ENCODE measurements around the gene FLT3LG. TPM values are rescaled to one million over a fixed set of nuclear protein-coding genes. Genes with fewer than 3 reads are reported as not detected.

Gene FLT3LG
- total and polyA plus RNA-seq, 4 donors = 1.2 to 5.2 (median 4.5) TPM

DNA sequence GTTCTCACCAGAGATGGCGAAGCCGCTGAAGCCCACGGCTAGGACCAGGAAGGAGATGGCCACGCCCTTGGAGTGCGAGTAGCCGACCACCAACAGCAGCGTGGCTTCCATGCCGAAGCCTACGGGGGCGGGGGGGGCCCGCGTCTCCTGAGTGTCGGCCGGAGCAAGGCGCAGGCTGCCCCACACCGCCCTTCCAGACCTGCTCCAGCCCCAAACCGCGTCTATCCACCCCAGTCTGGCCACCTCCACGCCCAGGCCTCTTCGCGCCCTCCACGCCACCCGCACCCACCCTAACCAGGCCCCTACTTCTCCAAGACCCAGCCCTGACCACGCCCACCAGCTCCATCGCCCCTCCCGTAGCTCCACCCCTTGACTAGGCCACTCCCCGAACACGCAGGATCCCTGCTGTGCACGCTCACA, 42.7 kb upstream of the FLT3LG start:
- Histone ChIP-seq H3K4me3 (ENCODE audit: low read depth, low read length) (no peak overlapping the region), H3K9me3 (ENCODE audit: control insufficient read depth, insufficient read depth, low read length) (no peaks in the 10 kb centered on the region), H3K27ac (ENCODE audit: low read depth, low read length) (no peak overlapping the region), H3K27me3 (ENCODE audit: control insufficient read depth, insufficient read depth, low read length) (peaks cover 100% of the 10 kb centered on the region), H3K36me3 (ENCODE audit: control insufficient read depth, insufficient read depth, low read length) (no peaks in the 10 kb centered on the region), H3K4me1 (ENCODE audit: control insufficient read depth, insufficient read depth, low read length) (peaks cover 26% of the 10 kb centered on the region)
- DNase-seq (ENCODE audit: low read depth in 4 of 6, low spot score in 6 of 6) = no peak
- 61% methylated on average over 24 of the region's 29 CpGs for WGBS (ENCODE audit: insufficient coverage)

DNA sequence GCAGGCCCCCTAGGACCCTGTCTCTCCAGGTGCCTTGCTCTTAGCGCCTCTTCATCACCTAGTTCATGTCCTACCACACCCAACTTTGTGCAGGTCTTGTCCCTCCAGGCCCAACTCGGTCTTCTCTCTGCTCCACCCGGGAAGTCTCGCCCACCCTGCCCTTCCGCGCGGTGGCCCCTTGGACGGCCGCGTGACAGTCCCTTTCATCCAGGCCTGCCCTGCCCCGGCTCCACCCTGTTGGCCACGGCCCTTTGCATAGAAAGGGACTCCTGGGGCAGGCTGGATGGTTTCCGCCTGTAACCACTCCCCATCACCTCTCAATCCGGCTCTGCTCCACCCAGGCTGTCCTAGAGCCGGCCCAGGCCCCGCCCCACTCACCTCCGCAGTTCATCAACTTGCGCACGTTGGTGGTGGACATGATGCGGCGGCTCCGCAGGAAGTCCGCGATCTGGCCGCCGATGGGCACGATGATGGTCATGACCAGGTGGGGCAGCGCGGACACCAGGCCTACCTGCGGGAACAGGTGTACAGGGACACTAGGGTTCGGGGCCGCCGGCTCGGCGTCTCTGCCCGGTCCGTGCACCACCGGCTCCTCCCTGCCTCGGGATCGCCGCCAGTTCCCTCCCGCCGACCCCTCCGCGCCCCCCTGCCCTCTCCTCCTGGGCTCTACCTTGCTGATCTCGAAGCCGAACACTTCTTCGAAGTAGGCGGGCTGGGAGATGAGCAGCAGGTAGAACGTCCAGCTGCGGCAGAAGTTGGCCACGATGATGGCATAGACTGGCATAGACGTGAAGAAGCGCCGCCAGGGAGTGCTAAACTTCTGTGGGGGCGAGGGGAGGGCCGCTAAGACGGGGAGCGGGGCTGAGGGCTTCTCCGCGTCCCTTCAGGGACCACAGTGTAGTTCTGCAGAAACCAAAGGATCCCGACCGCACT, 41.6 kb upstream of the FLT3LG start:
- no peak overlapping the region for H3K27ac ChIP-seq (ENCODE audit: low read depth, low read length)
- H3K4me3 ChIP-seq (ENCODE audit: low read depth, low read length) = no peak overlapping the region
- no peak for DNase-seq (ENCODE audit: low read depth in 4 of 6, low spot score in 6 of 6)
- no peaks in the 10 kb centered on the region for H3K36me3 ChIP-seq (ENCODE audit: control insufficient read depth, insufficient read depth, low read length)
- WGBS (ENCODE audit: insufficient coverage) = 5% methylated on average over 59 of the region's 63 CpGs
- H3K4me1 ChIP-seq (ENCODE audit: control insufficient read depth, insufficient read depth, low read length) = peaks cover 28% of the 10 kb centered on the region
- no peaks in the 10 kb centered on the region for H3K9me3 ChIP-seq (ENCODE audit: control insufficient read depth, insufficient read depth, low read length)
- H3K27me3 ChIP-seq (ENCODE audit: control insufficient read depth, insufficient read depth, low read length) = peaks cover 100% of the 10 kb centered on the region

DNA sequence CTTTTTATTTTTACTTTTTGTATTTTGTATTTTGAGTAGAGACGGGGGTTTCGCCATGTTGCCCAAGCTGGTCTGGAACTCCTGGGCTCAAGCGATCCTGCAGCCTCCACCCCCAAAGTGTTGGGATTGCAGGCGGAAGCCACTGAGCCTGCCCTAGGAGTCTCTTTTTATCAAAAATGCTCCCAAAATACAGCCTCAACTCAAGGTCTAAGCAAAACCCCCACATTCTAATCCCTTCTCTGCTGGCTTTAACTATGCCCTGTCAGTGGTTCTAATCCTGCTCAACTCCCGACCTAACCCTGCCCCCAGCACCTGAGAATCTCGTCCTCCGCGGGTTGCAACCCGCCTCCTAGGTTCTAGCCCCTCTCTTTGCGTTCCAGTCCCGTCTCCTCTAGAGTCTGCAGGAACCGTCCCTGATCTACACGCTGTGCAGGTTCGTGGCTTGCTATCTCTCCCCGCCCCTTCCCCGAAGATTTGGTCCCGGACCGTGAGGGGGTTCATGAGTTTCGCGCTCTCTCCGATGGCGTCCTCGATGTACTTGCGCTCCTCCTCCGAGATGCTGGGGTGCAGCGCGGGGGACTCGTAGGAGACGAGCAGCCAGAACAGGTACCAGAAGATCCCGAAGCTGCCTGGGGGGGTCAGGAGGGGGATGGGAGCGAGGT, 40.6 kb upstream of the FLT3LG start:
- WGBS (ENCODE audit: insufficient coverage) = 8% methylated on average over 28 of the region's 31 CpGs
- Histone ChIP-seq H3K4me3 (ENCODE audit: low read depth, low read length) (no peak overlapping the region), H3K36me3 (ENCODE audit: control insufficient read depth, insufficient read depth, low read length) (no peaks in the 10 kb centered on the region), H3K9me3 (ENCODE audit: control insufficient read depth, insufficient read depth, low read length) (no peaks in the 10 kb centered on the region), H3K4me1 (ENCODE audit: control insufficient read depth, insufficient read depth, low read length) (peaks cover 19% of the 10 kb centered on the region), H3K27me3 (ENCODE audit: control insufficient read depth, insufficient read depth, low read length) (peaks cover 100% of the 10 kb centered on the region), H3K27ac (ENCODE audit: low read depth, low read length) (no peak overlapping the region)
- DNase-seq (ENCODE audit: low read depth in 4 of 6, low spot score in 6 of 6) = no peak

DNA sequence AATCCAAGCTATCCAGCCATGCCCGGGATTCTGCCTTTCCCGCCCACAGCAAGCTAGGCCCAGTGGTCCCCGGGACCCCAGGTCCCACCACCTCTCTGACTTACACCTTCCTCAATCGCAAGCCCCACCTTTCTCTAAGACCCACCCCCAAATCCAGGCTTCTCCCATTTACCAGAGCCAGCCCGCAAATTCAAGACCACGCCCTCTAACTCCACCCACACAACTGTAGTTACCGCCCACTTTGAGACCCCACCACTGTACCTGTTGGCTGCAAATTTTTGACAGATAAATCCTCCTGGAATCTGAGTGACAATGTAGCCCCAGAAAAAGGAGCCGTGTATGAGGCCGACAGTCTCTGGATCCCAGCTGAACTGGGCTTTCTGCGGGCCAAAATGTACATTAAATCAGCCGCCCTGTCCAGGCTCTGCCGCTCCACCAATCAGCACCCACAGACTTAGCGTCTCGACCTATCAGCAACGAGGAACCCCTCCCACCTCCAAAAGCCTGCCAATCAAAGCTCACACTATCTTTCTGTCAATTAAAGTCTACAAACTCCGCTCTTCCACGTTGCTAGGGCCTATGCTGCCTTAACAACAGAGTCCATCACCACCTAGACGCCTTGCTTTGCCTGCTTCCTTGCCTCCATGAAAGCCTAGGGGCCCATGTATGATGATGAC, 39.0 kb upstream of the FLT3LG start:
- Histone ChIP-seq H3K4me1 (ENCODE audit: control insufficient read depth, insufficient read depth, low read length) (peaks cover 15% of the 10 kb centered on the region), H3K36me3 (ENCODE audit: control insufficient read depth, insufficient read depth, low read length) (no peaks in the 10 kb centered on the region), H3K27ac (ENCODE audit: low read depth, low read length) (no peak overlapping the region), H3K4me3 (ENCODE audit: low read depth, low read length) (no peak overlapping the region), H3K27me3 (ENCODE audit: control insufficient read depth, insufficient read depth, low read length) (peaks cover 100% of the 10 kb centered on the region), H3K9me3 (ENCODE audit: control insufficient read depth, insufficient read depth, low read length) (no peaks in the 10 kb centered on the region)
- 86% methylated on average over 17 of the region's 18 CpGs for whole genome bisulfite sequencing (ENCODE audit: insufficient coverage)
- DNase-seq (ENCODE audit: low read depth in 4 of 6, low spot score in 6 of 6) = no peak

DNA sequence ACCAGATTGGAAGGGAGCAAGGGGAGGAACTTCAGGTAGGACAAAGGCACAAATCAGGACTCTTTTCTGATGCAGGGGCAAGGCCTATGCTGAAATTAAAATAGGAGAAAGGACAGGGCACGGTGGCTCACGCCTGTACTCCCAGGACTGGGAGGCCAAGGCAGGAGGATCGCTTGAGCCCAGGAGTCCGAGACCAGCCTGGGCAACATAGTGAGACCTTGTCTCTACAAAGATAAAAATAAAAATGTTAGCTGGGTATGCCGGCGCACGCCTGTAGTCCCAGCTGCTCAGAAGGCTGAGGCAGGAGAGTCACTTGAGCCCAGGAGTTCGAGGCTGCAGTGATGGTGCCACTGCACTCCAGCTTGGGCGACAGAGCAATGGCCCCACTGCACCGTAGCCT, 38.3 kb upstream of the FLT3LG start:
- no peaks in the 10 kb centered on the region for H3K9me3 ChIP-seq (ENCODE audit: control insufficient read depth, insufficient read depth, low read length)
- H3K4me1 ChIP-seq (ENCODE audit: control insufficient read depth, insufficient read depth, low read length) = peaks cover 15% of the 10 kb centered on the region
- no peaks in the 10 kb centered on the region for H3K36me3 ChIP-seq (ENCODE audit: control insufficient read depth, insufficient read depth, low read length)
- no peak for DNase-seq (ENCODE audit: low read depth in 4 of 6, low spot score in 6 of 6)
- H3K27me3 ChIP-seq (ENCODE audit: control insufficient read depth, insufficient read depth, low read length) = peaks cover 100% of the 10 kb centered on the region
- no peak overlapping the region for H3K4me3 ChIP-seq (ENCODE audit: low read depth, low read length)
- 93% methylated on average over 9 of the region's 10 CpGs for WGBS (ENCODE audit: insufficient coverage)
- no peak overlapping the region for H3K27ac ChIP-seq (ENCODE audit: low read depth, low read length)

DNA sequence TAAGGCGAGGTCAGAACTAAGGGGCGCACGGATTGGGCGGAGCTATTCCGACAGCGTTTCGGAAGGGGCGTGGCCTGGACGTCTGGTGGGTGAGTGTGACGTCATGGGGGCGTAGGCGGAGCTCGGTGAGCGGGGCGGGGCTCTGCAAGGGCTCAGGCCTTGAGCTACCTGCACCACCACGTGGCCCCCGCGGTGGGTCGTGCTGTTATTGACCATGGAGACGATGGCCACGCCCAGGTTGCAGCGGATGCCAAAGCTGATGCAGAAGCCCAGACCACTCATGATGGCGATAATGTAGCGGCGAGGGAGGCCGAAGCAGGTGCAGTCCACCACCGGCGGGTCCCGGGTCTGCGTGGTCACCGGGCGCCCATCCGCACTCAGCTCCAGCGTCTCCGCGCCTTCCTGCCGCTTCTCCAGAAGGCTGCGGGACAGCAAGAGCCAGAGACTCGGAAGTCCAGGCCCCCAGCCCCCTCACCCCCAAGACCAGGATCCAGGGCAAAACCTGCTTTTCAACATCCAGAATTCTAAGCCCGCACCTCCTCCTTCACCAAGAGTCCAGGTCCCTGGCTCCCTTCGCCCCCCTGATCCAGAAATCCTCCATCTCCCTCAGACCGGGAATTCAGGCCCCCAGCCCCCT, 37.5 kb upstream of the FLT3LG start:
- 7% methylated on average over 42 of the region's 42 CpGs for WGBS (ENCODE audit: insufficient coverage)
- no peak overlapping the region for H3K27ac ChIP-seq (ENCODE audit: low read depth, low read length)
- peak in 1 of 6 donors; percentile 81 for DNase-seq (ENCODE audit: low read depth in 4 of 6, low spot score in 6 of 6)

DNA sequence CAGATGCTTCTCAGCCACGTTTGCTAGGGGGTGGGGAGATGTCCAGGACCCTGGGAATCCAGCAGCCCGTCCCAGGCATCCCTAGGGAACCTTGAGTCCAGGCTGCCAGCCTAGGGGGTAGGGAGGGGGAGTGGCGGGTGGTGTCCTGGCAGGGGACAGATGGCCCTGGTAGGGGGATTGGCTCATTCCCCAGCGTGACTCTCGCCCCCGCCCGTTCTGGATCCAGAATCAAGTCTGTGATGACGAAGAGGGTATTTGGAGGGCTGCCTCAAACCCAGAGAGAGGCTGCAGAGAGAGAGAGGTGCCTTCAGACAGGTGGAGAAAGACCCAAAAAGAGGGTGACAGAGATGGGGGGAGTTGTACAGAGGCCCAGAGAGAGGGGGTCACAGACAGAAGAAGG, 36.8 kb upstream of the FLT3LG start:
- 11% methylated on average over 7 of the region's 8 CpGs for WGBS (ENCODE audit: insufficient coverage)
- H3K9me3 ChIP-seq (ENCODE audit: control insufficient read depth, insufficient read depth, low read length) = no peaks in the 10 kb centered on the region
- no peak overlapping the region for H3K27ac ChIP-seq (ENCODE audit: low read depth, low read length)
- peak in 1 of 6 donors; percentile 93 for DNase-seq (ENCODE audit: low read depth in 4 of 6, low spot score in 6 of 6)
- H3K36me3 ChIP-seq (ENCODE audit: control insufficient read depth, insufficient read depth, low read length) = no peaks in the 10 kb centered on the region
- peaks cover 23% of the 10 kb centered on the region for H3K4me1 ChIP-seq (ENCODE audit: control insufficient read depth, insufficient read depth, low read length)
- H3K27me3 ChIP-seq (ENCODE audit: control insufficient read depth, insufficient read depth, low read length) = peaks cover 100% of the 10 kb centered on the region
- no peak overlapping the region for H3K4me3 ChIP-seq (ENCODE audit: low read depth, low read length)

More for the DNA sequence above, 37.5 kb upstream of the FLT3LG start:
- peaks cover 20% of the 10 kb centered on the region for H3K4me1 ChIP-seq (ENCODE audit: control insufficient read depth, insufficient read depth, low read length)
- H3K27me3 ChIP-seq (ENCODE audit: control insufficient read depth, insufficient read depth, low read length) = peaks cover 100% of the 10 kb centered on the region
- no peaks in the 10 kb centered on the region for H3K9me3 ChIP-seq (ENCODE audit: control insufficient read depth, insufficient read depth, low read length)
- no peak overlapping the region for H3K4me3 ChIP-seq (ENCODE audit: low read depth, low read length)
- H3K36me3 ChIP-seq (ENCODE audit: control insufficient read depth, insufficient read depth, low read length) = no peaks in the 10 kb centered on the region

DNA sequence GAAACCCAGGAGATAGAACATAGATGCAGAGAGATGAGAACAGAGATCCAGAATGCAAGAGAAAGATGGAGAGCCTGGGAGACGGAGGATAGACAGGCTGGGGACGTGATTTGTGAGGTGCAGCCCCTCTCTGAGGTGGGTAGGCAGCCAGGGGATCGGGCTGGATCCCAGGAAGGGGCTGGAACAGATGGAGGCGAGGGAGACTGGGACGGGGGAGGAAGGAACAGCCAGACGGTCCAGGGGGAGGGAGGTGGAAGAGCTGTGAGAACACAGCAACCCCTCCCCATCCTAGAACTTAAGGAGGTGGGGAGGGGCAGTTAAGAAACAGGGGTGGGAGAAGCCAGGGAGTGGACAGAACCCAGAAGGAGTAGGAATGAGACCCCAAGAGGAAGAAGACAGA, 35.8 kb upstream of the FLT3LG start:
- no peak overlapping the region for H3K4me3 ChIP-seq (ENCODE audit: low read depth, low read length)
- H3K36me3 ChIP-seq (ENCODE audit: control insufficient read depth, insufficient read depth, low read length) = no peaks in the 10 kb centered on the region
- WGBS (ENCODE audit: insufficient coverage) = 10% methylated on average over 2 of the region's 6 CpGs
- peak in 1 of 6 donors; percentile 91 for DNase-seq (ENCODE audit: low read depth in 4 of 6, low spot score in 6 of 6)
- H3K27me3 ChIP-seq (ENCODE audit: control insufficient read depth, insufficient read depth, low read length) = peaks cover 97% of the 10 kb centered on the region
- no peak overlapping the region for H3K27ac ChIP-seq (ENCODE audit: low read depth, low read length)
- peaks cover 30% of the 10 kb centered on the region for H3K4me1 ChIP-seq (ENCODE audit: control insufficient read depth, insufficient read depth, low read length)
- H3K9me3 ChIP-seq (ENCODE audit: control insufficient read depth, insufficient read depth, low read length) = no peaks in the 10 kb centered on the region

DNA sequence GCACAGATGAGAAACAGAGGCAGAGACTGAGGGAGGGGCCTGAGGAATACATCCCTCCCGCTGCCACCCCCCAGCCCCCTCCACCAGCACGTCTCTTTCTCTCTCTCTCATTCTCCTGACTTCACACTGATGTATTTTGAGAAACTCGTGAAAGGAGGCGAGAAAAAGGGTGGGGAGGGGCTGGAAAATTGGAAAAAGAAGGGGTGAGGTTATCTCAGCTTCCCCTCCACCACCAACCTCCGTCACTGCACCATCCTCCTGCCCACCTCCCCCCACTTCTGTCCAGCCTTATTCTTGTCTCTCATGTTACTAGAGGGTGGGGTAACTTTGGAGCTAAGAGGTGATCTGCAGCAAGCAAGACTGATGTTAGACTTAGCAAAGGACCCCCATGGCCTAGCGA, 34.2 kb upstream of the FLT3LG start:
- DNase-seq (ENCODE audit: low read depth in 4 of 6, low spot score in 6 of 6) = no peak
- H3K9me3 ChIP-seq (ENCODE audit: control insufficient read depth, insufficient read depth, low read length) = no peaks in the 10 kb centered on the region
- 78% methylated on average over 1 of the region's 6 CpGs for WGBS (ENCODE audit: insufficient coverage)
- peaks cover 81% of the 10 kb centered on the region for H3K27me3 ChIP-seq (ENCODE audit: control insufficient read depth, insufficient read depth, low read length)
- H3K4me1 ChIP-seq (ENCODE audit: control insufficient read depth, insufficient read depth, low read length) = peaks cover 33% of the 10 kb centered on the region
- no peaks in the 10 kb centered on the region for H3K36me3 ChIP-seq (ENCODE audit: control insufficient read depth, insufficient read depth, low read length)
- H3K4me3 ChIP-seq (ENCODE audit: low read depth, low read length) = no peak overlapping the region
- no peak overlapping the region for H3K27ac ChIP-seq (ENCODE audit: low read depth, low read length)
